GM23248 (cell line): ENCODE results near the gene FBP2. TPM values are rescaled to one million over a fixed set of nuclear protein-coding genes. Genes with fewer than 3 reads are reported as not detected.

ENCODE experiments used
- DNase-seq: peaks from one replicate; pipeline ENCODE4 v3.0.0-alpha.2; 2015
- H2AFZ ChIP-seq: fragments of 200-600 bp; sonication (generic); 2 replicates; pipeline ENCODE4 v1.6.1; 2016; ENCODE audit warnings: antibody characterized with exemption
- H3F3A ChIP-seq: fragments of 200-600 bp; sonication (generic); 2 replicates; pipeline ENCODE4 v1.6.1; 2016; ENCODE audit warnings: mild to moderate bottlenecking, antibody characterized with exemption, mixed run types; ENCODE audit not compliant: insufficient read depth
- H3K27ac ChIP-seq: fragments of 200-600 bp; sonication (generic); 2 replicates; pipeline ENCODE4 v1.5.1; 2016; ENCODE audit warnings: mild to moderate bottlenecking
- H3K27me3 ChIP-seq: fragments of 200-600 bp; sonication (generic); replicated peaks from 2 replicates; pipeline ENCODE4 v1.6.1; 2016; ENCODE audit warnings: mild to moderate bottlenecking; ENCODE audit not compliant: insufficient read depth
- H3K36me3 ChIP-seq: fragments of 200-600 bp; sonication (generic); 2 replicates; pipeline ENCODE4 v1.6.1; 2016; ENCODE audit warnings: low read depth, mild to moderate bottlenecking
- H3K4me1 ChIP-seq: fragments of 200-600 bp; sonication (generic); 2 replicates; pipeline ENCODE4 v1.6.1; 2016; ENCODE audit warnings: mild to moderate bottlenecking; ENCODE audit not compliant: insufficient read depth
- H3K4me2 ChIP-seq: fragments of 200-600 bp; sonication (generic); one replicate; pipeline ENCODE4 v1.6.1; 2016; ENCODE audit warnings: mild to moderate bottlenecking; ENCODE audit not compliant: unreplicated experiment
- H3K4me3 ChIP-seq: fragments of 200-600 bp; sonication (generic); 2 replicates; pipeline ENCODE4 v1.5.1; 2016; ENCODE audit warnings: mild to moderate bottlenecking
- H3K79me2 ChIP-seq: fragments of 200-600 bp; sonication (generic); 2 replicates; pipeline ENCODE4 v1.6.1; 2016; ENCODE audit warnings: mild to moderate bottlenecking; ENCODE audit not compliant: insufficient read depth
- H3K9ac ChIP-seq: fragments of 200-600 bp; sonication (generic); 2 replicates; pipeline ENCODE4 v1.6.1; 2016; ENCODE audit warnings: mild to moderate bottlenecking
- H3K9me2 ChIP-seq: fragments of 200-600 bp; sonication (generic); 2 replicates; pipeline ENCODE4 v1.6.1; 2016; ENCODE audit warnings: mixed run types, mild to moderate bottlenecking, moderate library complexity; ENCODE audit not compliant: insufficient read depth
- H3K9me3 ChIP-seq: fragments of 200-600 bp; sonication (generic); one replicate; pipeline ENCODE4 v1.6.1; 2017; ENCODE audit warnings: low read depth
- H4K20me1 ChIP-seq: fragments of 200-600 bp; sonication (generic); 2 replicates; pipeline ENCODE4 v1.6.0; 2016; ENCODE audit not compliant: insufficient read depth
- EZH2 ChIP-seq: fragments of 200-600 bp; sonication (generic); IDR thresholded peaks from 2 replicates; pipeline ENCODE4 v1.6.1; 2018; ENCODE audit warnings: antibody characterized with exemption, mild to moderate bottlenecking; ENCODE audit not compliant: insufficient read depth, poor library complexity, severe bottlenecking
- EZH2phosphoT487 ChIP-seq: fragments of 200-600 bp; sonication (generic); IDR thresholded peaks from 2 replicates; pipeline ENCODE4 v1.6.1; 2018; ENCODE audit warnings: antibody characterized with exemption, moderate library complexity, mild to moderate bottlenecking, low read depth; ENCODE audit not compliant: insufficient read depth
- WGBS, 2 experiments: methylation state at CpG; one replicate each; pipeline ENCODE4 v1.1.6; 2015 to 2017; ENCODE audit warnings: low lambda C conversion rate in 2 of 2, low coverage in 1 of 2; ENCODE audit errors: missing lambda C conversion rate in 2 of 2; 5-methylcytosine and 5-hydroxymethylcytosine counted together
- in situ Hi-C: fragments of 300-500 bp; cut with MboI; formaldehyde crosslinking; loops from 2 replicates; pipeline ENCODE4 v1.15.0; 2020
- polyA plus RNA-seq: library from polyadenylated mRNA; unstranded; fragments of >200 nt; fragmentation: Nextera tagmentation; extraction: Ambion mirVana; gene quantifications from 2 replicates; pipeline ENCODE4 v1.2.1, GENCODE V29; 2016
- total RNA-seq: library from RNA; depleted of rRNA; stranded (reverse); fragments of >200 nt; shearing (Covaris generic); gene quantifications from 2 replicates; pipeline ENCODE4 v1.2.3, GENCODE V29; 2014; rRNA removed

The FBP2 gene
- not detected in 2 replicates for total RNA-seq
- polyA plus RNA-seq = not detected in 2 replicates

DNA sequence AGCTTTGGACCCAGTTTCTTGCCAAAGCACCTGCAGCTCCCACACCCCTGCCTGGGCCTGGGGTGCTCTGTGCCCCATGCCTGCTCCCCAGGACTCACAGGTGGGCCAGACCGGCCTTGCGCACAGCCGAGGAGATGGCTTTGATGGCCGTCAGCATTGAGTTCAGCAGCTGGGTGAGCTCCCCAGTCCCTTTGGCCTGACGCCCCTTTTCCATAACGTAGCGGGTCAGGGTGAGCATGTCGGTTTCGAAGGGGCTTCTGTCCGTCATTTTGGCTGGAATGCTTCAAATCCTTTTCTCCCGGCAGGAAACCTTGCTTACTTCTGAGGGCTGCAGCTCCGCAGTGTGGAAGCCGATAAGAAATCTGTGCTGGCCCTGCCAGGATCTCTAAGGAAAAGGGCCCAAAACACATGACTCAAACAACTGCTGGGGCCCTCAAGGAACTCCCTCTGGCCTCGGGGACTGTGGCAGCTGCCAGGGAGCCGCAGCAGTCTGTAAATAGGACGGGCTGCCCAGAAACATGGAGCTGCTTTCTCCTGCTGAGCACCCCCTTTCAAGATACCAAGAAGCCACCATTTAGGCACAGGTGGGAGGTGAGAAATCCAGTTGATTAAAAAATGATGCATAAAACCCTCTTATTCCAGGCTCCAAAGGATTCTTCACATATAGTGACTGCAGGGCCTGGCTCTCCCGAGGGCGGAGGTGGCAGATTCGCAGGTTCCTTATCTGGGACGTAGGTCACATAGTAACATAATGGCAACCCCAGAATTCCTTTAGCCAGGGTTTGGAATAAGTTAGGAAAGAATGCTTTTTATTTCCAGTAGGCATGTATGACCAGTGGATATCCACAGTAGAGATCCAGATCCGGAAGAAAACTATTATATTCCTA, at the start of gene FBP2:
Gene FBP2 (minus strand): TSS at position 366 of the 887 bp plus-strand sequence. CDS start 98 bp downstream, at position 268.
- no peaks in the 10 kb centered on the region for H3K4me1 ChIP-seq
- WGBS, 2 experiments = 37 to 40% methylated on average over 21 of the region's 21 CpGs
- no peaks in the 10 kb centered on the region for H3K9me3 ChIP-seq
- H3K27ac ChIP-seq = no peak within 1 kb of the TSS
- no peaks in the 10 kb centered on the region for H3K79me2 ChIP-seq
- no peak within 1 kb of the TSS for H3K4me2 ChIP-seq
- in situ Hi-C loops = no loop called here
- H3K4me3 ChIP-seq = no peak within 1 kb of the TSS
- no peak for TF ChIP-seq EZH2
- no peak for TF ChIP-seq EZH2phosphoT487
- peak; percentile 16 for DNase-seq
- no peak within 1 kb of the TSS for H3K9ac ChIP-seq
- no peaks in the 10 kb centered on the region for H4K20me1 ChIP-seq
- peaks cover 8% of the 10 kb centered on the region for H3K27me3 ChIP-seq
- H2AFZ ChIP-seq = no peak within 1 kb of the TSS
- no peaks in the 10 kb centered on the region for H3F3A ChIP-seq
- H3K9me2 ChIP-seq = no peaks in the 10 kb centered on the region
- H3K36me3 ChIP-seq = no peaks in the 10 kb centered on the region

DNA sequence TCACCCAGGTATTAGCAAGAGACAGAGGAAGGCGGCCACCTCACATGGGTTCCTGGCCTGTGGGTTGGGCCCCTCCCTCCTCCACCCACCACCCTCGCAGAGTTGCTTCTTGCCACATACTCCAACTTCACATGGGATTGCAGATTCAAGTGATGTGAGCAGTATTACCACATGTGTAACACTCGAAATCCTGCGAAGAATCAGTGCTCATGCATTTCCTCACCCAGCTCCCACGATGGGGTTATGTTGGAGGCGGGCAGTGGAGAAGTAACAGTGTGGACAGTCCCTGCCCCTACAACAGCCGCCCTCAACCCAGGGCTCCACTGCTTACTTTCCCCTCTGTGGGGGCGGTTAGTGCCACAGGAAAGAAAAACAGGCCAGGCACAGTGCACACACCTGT, 49.6 kb upstream of the FBP2 start:
- H3K27me3 ChIP-seq = peaks cover 11% of the 10 kb centered on the region
- in situ Hi-C loops = no loop called here
- WGBS, 2 experiments = 59 to 60% methylated on average over 8 of the region's 8 CpGs

DNA sequence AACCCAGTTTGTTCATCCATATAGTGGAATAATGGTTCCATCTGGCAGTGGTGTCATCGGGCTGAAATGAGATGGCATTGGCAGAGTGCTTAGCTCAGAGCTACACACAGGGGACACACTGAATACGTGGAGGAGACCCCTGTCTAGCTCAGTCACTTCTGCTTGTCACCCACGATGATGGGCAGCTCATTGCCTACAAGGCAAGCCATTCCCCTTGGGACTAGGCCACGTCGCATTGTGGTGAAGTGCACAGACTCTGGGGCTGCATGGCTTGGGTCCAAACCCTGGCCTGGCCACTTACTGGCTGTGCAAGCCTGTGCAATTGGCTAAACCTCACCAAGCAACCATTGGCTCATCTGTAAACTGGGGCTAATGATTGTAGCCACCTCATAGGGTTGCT, 48.9 kb upstream of the FBP2 start:
- TF ChIP-seq EZH2phosphoT487 (no peak), EZH2 (no peak)
- Histone ChIP-seq H3K36me3 (no peaks in the 10 kb centered on the region), H3K9ac (no peak overlapping the region), H3F3A (no peaks in the 10 kb centered on the region), H2AFZ (no peak overlapping the region), H3K27me3 (peaks cover 14% of the 10 kb centered on the region), H3K27ac (no peak overlapping the region), H3K4me1 (no peaks in the 10 kb centered on the region), H3K9me3 (no peaks in the 10 kb centered on the region), H3K4me2 (no peak overlapping the region), H3K79me2 (no peaks in the 10 kb centered on the region), H3K9me2 (no peaks in the 10 kb centered on the region), H3K4me3 (no peak overlapping the region), H4K20me1 (no peaks in the 10 kb centered on the region)
- DNase-seq = no peak
- in situ Hi-C loops = no loop called here
- 76 to 83% methylated on average over 5 of the region's 5 CpGs for WGBS, 2 experiments

More for the DNA sequence above, 49.6 kb upstream of the FBP2 start:
- no peaks in the 10 kb centered on the region for H4K20me1 ChIP-seq
- no peaks in the 10 kb centered on the region for H3K36me3 ChIP-seq
- no peak overlapping the region for H3K27ac ChIP-seq
- H3K4me2 ChIP-seq = no peak overlapping the region
- no peak overlapping the region for H3K4me3 ChIP-seq
- no peaks in the 10 kb centered on the region for H3K9me2 ChIP-seq
- no peak for TF ChIP-seq EZH2phosphoT487
- TF ChIP-seq EZH2 = no peak
- H2AFZ ChIP-seq = no peak overlapping the region
- H3K4me1 ChIP-seq = peaks cover under 1% of the 10 kb centered on the region; the same call in 1 of the 2 replicates
- no peaks in the 10 kb centered on the region for H3K9me3 ChIP-seq
- no peak for DNase-seq
- no peaks in the 10 kb centered on the region for H3F3A ChIP-seq
- H3K79me2 ChIP-seq = no peaks in the 10 kb centered on the region
- no peak overlapping the region for H3K9ac ChIP-seq

DNA sequence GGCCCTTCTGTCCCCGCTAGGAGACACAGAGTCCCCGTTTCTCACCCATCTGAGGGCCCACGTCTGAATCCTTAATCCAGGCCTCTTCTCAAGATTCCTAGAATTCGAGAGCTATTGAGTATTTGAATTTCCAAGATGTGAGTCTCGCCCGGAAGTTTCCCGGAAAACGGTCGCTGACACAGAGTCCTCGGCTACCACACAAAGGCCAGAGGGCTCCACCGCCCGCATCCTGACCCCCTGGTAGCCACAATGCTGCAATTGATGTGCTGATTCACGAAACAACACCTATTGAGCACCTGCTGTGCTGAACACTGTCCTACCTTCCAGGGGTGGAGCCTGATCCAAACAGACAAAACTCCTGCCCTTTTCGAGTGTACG, 46.4 kb upstream of the FBP2 start:
- WGBS, 2 experiments = 87 to 88% methylated on average over 15 of the region's 15 CpGs
- Histone ChIP-seq H2AFZ (peak overlapping the region; percentile 70; the same call in 1 of the 2 replicates), H3K9me3 (no peaks in the 10 kb centered on the region), H3F3A (no peaks in the 10 kb centered on the region), H3K4me1 (no peaks in the 10 kb centered on the region), H3K9ac (no peak overlapping the region), H4K20me1 (no peaks in the 10 kb centered on the region), H3K9me2 (no peaks in the 10 kb centered on the region), H3K4me3 (peak overlapping the region; percentile 68), H3K79me2 (no peaks in the 10 kb centered on the region), H3K27me3 (peaks cover 33% of the 10 kb centered on the region), H3K4me2 (no peak overlapping the region), H3K36me3 (no peaks in the 10 kb centered on the region), H3K27ac (no peak overlapping the region)
- in situ Hi-C loops = no loop called here
- DNase-seq = no peak
- no peak for TF ChIP-seq EZH2
- no peak for TF ChIP-seq EZH2phosphoT487
